IMR-90 (cell line): Measurements from ENCODE around the gene FBRS.
A peak's percentile ranks its signal among the peaks of the same experiment; 100 is the strongest.

ENCODE experiments used
- BHLHE40 ChIP-seq: fragments of 150-350 bp; IDR thresholded peaks from 2 replicates; pipeline ENCODE4 v1.6.1; 2016; ENCODE audit warnings: mild to moderate bottlenecking, low read depth, low read length
- CEBPB ChIP-seq: IDR thresholded peaks from 2 replicates; pipeline ENCODE4 v1.6.1; 2012; ENCODE audit warnings: low read depth, low read length, improper control_type of control experiment
- FOS ChIP-seq: fragments of 150-350 bp; IDR thresholded peaks from 2 replicates; pipeline ENCODE4 v1.6.1; 2016; ENCODE audit warnings: low read depth, low read length
- MAFK ChIP-seq: IDR thresholded peaks from 2 replicates; pipeline ENCODE4 v1.6.1; 2012; ENCODE audit warnings: low read depth, low read length, improper control_type of control experiment
- MAZ ChIP-seq: IDR thresholded peaks from 2 replicates; pipeline ENCODE4 v1.6.1; 2012; ENCODE audit warnings: low read depth, mild to moderate bottlenecking, low read length, improper control_type of control experiment, moderate library complexity, borderline replicate concordance
- MXI1 ChIP-seq: IDR thresholded peaks from 2 replicates; pipeline ENCODE4 v1.6.1; 2012; ENCODE audit warnings: low read depth, mild to moderate bottlenecking, low read length, moderate library complexity, borderline replicate concordance
- POLR2A ChIP-seq: IDR thresholded peaks from 2 replicates; pipeline ENCODE4 v1.6.1; 2012; ENCODE audit warnings: mild to moderate bottlenecking, low read depth, low read length
- RAD21 ChIP-seq: IDR thresholded peaks from 2 replicates; pipeline ENCODE4 v1.6.1; 2012; ENCODE audit warnings: low read length, improper control_type of control experiment
- RCOR1 ChIP-seq: IDR thresholded peaks from 2 replicates; pipeline ENCODE4 v1.6.1; 2012; ENCODE audit warnings: mild to moderate bottlenecking, low read length, improper control_type of control experiment; ENCODE audit not compliant: insufficient replicate concordance
- RFX5 ChIP-seq: IDR thresholded peaks from 2 replicates; pipeline ENCODE4 v1.8.0; 2012; ENCODE audit warnings: low read depth, mild to moderate bottlenecking, low read length, moderate library complexity
- SMC3 ChIP-seq: fragments of 150-350 bp; IDR thresholded peaks from 2 replicates; pipeline ENCODE4 v1.6.1; 2016; ENCODE audit warnings: low read depth, mild to moderate bottlenecking, antibody characterized with exemption, low read length, moderate library complexity
- TF ChIP-seq, protein P1 (sequence below): conservative IDR thresholded peaks from 2 replicates; pipeline ENCODE4 v1.5.1; 2012; ENCODE audit warnings: mild to moderate bottlenecking, low read depth, low read length, improper control_type of control experiment
- TF ChIP-seq, protein P2 (sequence below): fragments of 150-350 bp; IDR thresholded peaks from 2 replicates; pipeline ENCODE4 v1.6.1; 2017; ENCODE audit warnings: mild to moderate bottlenecking, antibody characterized with exemption, low read length, low read depth
- TF ChIP-seq, protein P3 (sequence below): fragments of 150-350 bp; IDR thresholded peaks from 2 replicates; pipeline ENCODE4 v1.6.1; 2016; ENCODE audit warnings: low read depth, mild to moderate bottlenecking, low read length, moderate library complexity, borderline replicate concordance

DNA sequence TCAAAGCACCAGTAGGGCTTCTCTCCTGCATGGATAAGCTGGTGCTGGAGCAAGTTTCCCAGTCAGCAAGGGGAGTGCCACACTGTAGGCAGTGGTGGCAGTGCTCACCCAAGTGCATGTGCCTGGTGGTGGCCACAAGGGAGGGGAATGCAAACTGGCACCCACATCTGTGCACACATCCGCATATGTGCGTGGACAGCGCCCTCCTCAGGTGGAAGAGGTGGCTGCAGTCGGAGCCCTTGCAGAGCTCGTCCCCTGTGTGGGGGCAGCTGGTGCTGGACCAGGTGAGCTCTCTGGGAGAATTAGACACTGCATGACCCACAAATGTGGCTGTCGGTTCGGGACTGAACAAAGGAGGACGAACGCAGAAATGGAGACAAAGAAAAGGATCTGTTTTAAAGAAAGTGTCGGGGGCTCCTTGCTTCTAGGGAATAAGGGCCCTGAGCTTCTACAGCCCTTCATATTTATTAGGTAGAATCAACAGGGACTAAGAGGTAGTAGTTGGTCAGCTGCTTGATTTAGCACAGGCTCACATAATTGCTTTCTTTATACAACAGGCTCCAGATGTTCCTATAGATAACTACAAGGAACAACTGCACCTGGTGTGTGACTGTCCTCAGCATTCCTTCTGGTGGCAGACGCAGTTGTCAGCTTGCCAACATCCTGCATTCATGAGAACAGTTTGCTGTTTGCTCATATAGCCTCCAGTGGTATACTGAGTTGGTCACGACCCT lies 42.7 kb upstream of the FBRS start:
- TF ChIP-seq, protein P1, sequence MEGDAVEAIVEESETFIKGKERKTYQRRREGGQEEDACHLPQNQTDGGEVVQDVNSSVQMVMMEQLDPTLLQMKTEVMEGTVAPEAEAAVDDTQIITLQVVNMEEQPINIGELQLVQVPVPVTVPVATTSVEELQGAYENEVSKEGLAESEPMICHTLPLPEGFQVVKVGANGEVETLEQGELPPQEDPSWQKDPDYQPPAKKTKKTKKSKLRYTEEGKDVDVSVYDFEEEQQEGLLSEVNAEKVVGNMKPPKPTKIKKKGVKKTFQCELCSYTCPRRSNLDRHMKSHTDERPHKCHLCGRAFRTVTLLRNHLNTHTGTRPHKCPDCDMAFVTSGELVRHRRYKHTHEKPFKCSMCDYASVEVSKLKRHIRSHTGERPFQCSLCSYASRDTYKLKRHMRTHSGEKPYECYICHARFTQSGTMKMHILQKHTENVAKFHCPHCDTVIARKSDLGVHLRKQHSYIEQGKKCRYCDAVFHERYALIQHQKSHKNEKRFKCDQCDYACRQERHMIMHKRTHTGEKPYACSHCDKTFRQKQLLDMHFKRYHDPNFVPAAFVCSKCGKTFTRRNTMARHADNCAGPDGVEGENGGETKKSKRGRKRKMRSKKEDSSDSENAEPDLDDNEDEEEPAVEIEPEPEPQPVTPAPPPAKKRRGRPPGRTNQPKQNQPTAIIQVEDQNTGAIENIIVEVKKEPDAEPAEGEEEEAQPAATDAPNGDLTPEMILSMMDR: peak; percentile 50
- TF ChIP-seq BHLHE40 (no peak), MXI1 (no peak), RAD21 (peak; percentile 58), POLR2A (no peak), RFX5 (no peak), CEBPB (no peak), MAFK (no peak), FOS (no peak), SMC3 (peak; percentile 35; the same call in 1 of the 2 replicates), RCOR1 (no peak), MAZ (no peak)
- TF ChIP-seq, protein P2, sequence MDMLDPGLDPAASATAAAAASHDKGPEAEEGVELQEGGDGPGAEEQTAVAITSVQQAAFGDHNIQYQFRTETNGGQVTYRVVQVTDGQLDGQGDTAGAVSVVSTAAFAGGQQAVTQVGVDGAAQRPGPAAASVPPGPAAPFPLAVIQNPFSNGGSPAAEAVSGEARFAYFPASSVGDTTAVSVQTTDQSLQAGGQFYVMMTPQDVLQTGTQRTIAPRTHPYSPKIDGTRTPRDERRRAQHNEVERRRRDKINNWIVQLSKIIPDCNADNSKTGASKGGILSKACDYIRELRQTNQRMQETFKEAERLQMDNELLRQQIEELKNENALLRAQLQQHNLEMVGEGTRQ: no peak
- TF ChIP-seq, protein P3, sequence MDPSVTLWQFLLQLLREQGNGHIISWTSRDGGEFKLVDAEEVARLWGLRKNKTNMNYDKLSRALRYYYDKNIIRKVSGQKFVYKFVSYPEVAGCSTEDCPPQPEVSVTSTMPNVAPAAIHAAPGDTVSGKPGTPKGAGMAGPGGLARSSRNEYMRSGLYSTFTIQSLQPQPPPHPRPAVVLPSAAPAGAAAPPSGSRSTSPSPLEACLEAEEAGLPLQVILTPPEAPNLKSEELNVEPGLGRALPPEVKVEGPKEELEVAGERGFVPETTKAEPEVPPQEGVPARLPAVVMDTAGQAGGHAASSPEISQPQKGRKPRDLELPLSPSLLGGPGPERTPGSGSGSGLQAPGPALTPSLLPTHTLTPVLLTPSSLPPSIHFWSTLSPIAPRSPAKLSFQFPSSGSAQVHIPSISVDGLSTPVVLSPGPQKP: no peak
